IMR-90 (cell line): ENCODE data around the gene CAP2. TPM values are rescaled to one million over a fixed set of nuclear protein-coding genes. Genes with fewer than 3 reads are reported as not detected.
"Not testable (repeated sequence)": the region's sequence is repeated elsewhere in the genome, so short reads cannot be mapped to it uniquely, and the experiment has no call there.

Experiments
- ATAC-seq: fragments of 200-7000 bp; cut with Tn5 transposase; 2 replicates; pipeline ENCODE4 v1.9.1; 2020; ENCODE audit warnings: low read depth, mild to moderate bottlenecking, moderate library complexity
- BruUV-seq: library from RNA; stranded (reverse); fragments of 400-500 nt; replicated peaks from 2 replicates; lab custom pipeline; 2021; lab: Mats Ljungman, UMichigan
- CTCF ChIA-PET: fragments of 300-600 bp; formaldehyde crosslinking; extraction: SDS; loops from one replicate; lab custom pipeline; 2021; ENCODE audit warnings: antibody characterized with exemption; lab: Yijun Ruan, JAX
- POLR2A ChIA-PET: fragments of 300-600 bp; sonication (Branson Sonifier 250); formaldehyde crosslinking; loops from one replicate; lab custom pipeline; 2022; ENCODE audit warnings: antibody characterized with exemption; ENCODE audit not compliant: unreplicated experiment; lab: Charles Lee
- DNase-seq: peaks from one replicate; pipeline ENCODE4 v3.0.0; 2013
- H2AFZ ChIP-seq: replicated peaks from 2 replicates; pipeline ENCODE3; 2013; ENCODE audit warnings: low read length, mild to moderate bottlenecking; ENCODE audit not compliant: poor library complexity
- H2AK5ac ChIP-seq: 2 replicates; pipeline ENCODE4 v1.6.1; 2013; ENCODE audit warnings: low read depth, low read length, inconsistent platforms
- H2AK9ac ChIP-seq: replicated peaks from 2 replicates; pipeline ENCODE3; 2013; ENCODE audit warnings: mild to moderate bottlenecking, low read depth, low read length, moderate library complexity; ENCODE audit not compliant: poor library complexity
- H2BK120ac ChIP-seq: 2 replicates; pipeline ENCODE4 v1.6.1; 2013; ENCODE audit warnings: low read depth, low read length, inconsistent platforms
- H2BK15ac ChIP-seq: 3 replicates; pipeline ENCODE4 v1.6.1; 2013; ENCODE audit warnings: low read depth, low read length, inconsistent platforms
- H2BK20ac ChIP-seq: 2 replicates; pipeline ENCODE4 v1.6.1; 2013; ENCODE audit warnings: low read depth, mild to moderate bottlenecking, inconsistent platforms, low read length, moderate library complexity
- H2BK5ac ChIP-seq: 2 replicates; pipeline ENCODE4 v1.6.1; 2013; ENCODE audit warnings: mild to moderate bottlenecking, low read depth, low read length, inconsistent platforms; ENCODE audit not compliant: poor library complexity, severe bottlenecking
- H3K14ac ChIP-seq: replicated peaks from 2 replicates; pipeline ENCODE4 v1.6.1; 2013; ENCODE audit warnings: low read depth, low read length, inconsistent platforms
- H3K18ac ChIP-seq: 2 replicates; pipeline ENCODE4 v1.6.1; 2013; ENCODE audit warnings: low read depth, low read length, control low read depth
- H3K23ac ChIP-seq: 2 replicates; pipeline ENCODE4 v1.6.1; 2013; ENCODE audit warnings: low read depth, low read length, inconsistent platforms
- H3K27ac ChIP-seq: 2 replicates; pipeline ENCODE4 v1.5.1; 2013; ENCODE audit warnings: mild to moderate bottlenecking, control low read depth, low read length; ENCODE audit not compliant: insufficient read depth
- H3K27me3 ChIP-seq: 2 replicates; pipeline ENCODE4 v1.6.1; 2013; ENCODE audit warnings: low read length; ENCODE audit not compliant: control insufficient read depth, insufficient read depth
- H3K36me3 ChIP-seq: 2 replicates; pipeline ENCODE4 v1.6.1; 2013; ENCODE audit warnings: low read length, mixed read lengths; ENCODE audit not compliant: control insufficient read depth, insufficient read depth
- H3K4ac ChIP-seq: 2 replicates; pipeline ENCODE4 v1.6.1; 2013; ENCODE audit warnings: low read depth, low read length, inconsistent platforms
- H3K4me1 ChIP-seq: 2 replicates; pipeline ENCODE4 v1.6.1; 2013; ENCODE audit warnings: low read length, mixed read lengths; ENCODE audit not compliant: control insufficient read depth, insufficient read depth
- H3K4me2 ChIP-seq: 2 replicates; pipeline ENCODE4 v1.6.1; 2013; ENCODE audit warnings: low read depth, mild to moderate bottlenecking, control low read depth, low read length, moderate library complexity
- H3K4me3 ChIP-seq: 2 replicates; pipeline ENCODE4 v1.5.1; 2013; ENCODE audit warnings: low read depth, mild to moderate bottlenecking, control low read depth, low read length, moderate library complexity; ENCODE audit not compliant: insufficient read depth
- H3K56ac ChIP-seq: 2 replicates; pipeline ENCODE4 v1.6.1; 2013; ENCODE audit warnings: low read length, inconsistent platforms; ENCODE audit not compliant: insufficient read depth; ENCODE audit errors: extremely low read depth
- H3K79me1 ChIP-seq, 2 experiments: 2 replicates each; pipeline ENCODE4 v1.6.1; 2013; ENCODE audit warnings: low read length in 2 of 2, inconsistent platforms in 1 of 2, low read depth in 1 of 2
- H3K9ac ChIP-seq: 2 replicates; pipeline ENCODE4 v1.6.1; 2013; ENCODE audit warnings: low read depth, low read length, control low read depth
- H3K9me1 ChIP-seq: 2 replicates; pipeline ENCODE4 v1.6.1; 2013; ENCODE audit warnings: low read length, inconsistent platforms; ENCODE audit not compliant: insufficient read depth
- H3K9me3 ChIP-seq: 2 replicates; pipeline ENCODE4 v1.6.1; 2013; ENCODE audit warnings: low read length; ENCODE audit not compliant: control insufficient read depth, insufficient read depth
- H4K20me1 ChIP-seq: 2 replicates; pipeline ENCODE4 v1.6.1; 2013; ENCODE audit warnings: low read length, inconsistent platforms; ENCODE audit not compliant: insufficient read depth
- H4K5ac ChIP-seq: 2 replicates; pipeline ENCODE4 v1.6.1; 2013; ENCODE audit warnings: mild to moderate bottlenecking, low read depth, low read length, control low read depth
- H4K8ac ChIP-seq, 2 experiments: 2 replicates each; pipeline ENCODE4 v1.6.1; 2013; ENCODE audit warnings: low read depth in 2 of 2, low read length in 2 of 2, control low read depth in 1 of 2, inconsistent platforms in 1 of 2
- H4K91ac ChIP-seq: 2 replicates; pipeline ENCODE4 v1.6.1; 2013; ENCODE audit warnings: low read depth, low read length, inconsistent platforms; ENCODE audit not compliant: insufficient read depth
- WGBS, 2 experiments: methylation state at CpG; one replicate each; pipeline versions ENCODE4 v1.1.5 to v1.1.7; 2013; ENCODE audit warnings: missing lambda C conversion rate in 2 of 2; ENCODE audit not compliant: insufficient read length in 1 of 2; ENCODE audit errors: extremely low coverage in 2 of 2; 5-methylcytosine and 5-hydroxymethylcytosine counted together
- dilution Hi-C: fragments of 300-500 bp; cut with HindIII; formaldehyde crosslinking; loops from one replicate; pipeline ENCODE4 v1.14.3; 2018; ENCODE audit warnings: low sequenced_read_pairs; ENCODE audit not compliant: unreplicated experiment
- in situ Hi-C: fragments of 300-500 bp; cut with MboI; formaldehyde crosslinking; loops from 3 replicates; pipeline ENCODE4 v1.14.3; 2019; ENCODE audit warnings: low sequenced_read_pairs, inconsistent platforms, mixed read lengths
- intact Hi-C: fragments of 100-400 bp; cut with micrococcal nuclease; formaldehyde crosslinking; loops from 2 replicates; pipeline ENCODE4 v1.10.0; 2022
- polyA plus RNA-seq, 3 experiments: library from polyadenylated mRNA; depleted of rRNA; stranded (reverse); fragments of >200 nt; gene quantifications; 2 replicates each; pipeline ENCODE4 v1.2.3, GENCODE V29; 2012; ENCODE audit warnings: low replicate concordance in 1 of 3
- total RNA-seq: library from RNA; depleted of rRNA; stranded (reverse); fragments of >200 nt; gene quantifications from 2 replicates; pipeline ENCODE4 v1.2.3, GENCODE V29; 2012

The CAP2 gene
- total and polyA plus RNA-seq, 2 of the 4 experiments (the other 2 are of a cell fraction): 14.5 to 27.5 TPM

DNA sequence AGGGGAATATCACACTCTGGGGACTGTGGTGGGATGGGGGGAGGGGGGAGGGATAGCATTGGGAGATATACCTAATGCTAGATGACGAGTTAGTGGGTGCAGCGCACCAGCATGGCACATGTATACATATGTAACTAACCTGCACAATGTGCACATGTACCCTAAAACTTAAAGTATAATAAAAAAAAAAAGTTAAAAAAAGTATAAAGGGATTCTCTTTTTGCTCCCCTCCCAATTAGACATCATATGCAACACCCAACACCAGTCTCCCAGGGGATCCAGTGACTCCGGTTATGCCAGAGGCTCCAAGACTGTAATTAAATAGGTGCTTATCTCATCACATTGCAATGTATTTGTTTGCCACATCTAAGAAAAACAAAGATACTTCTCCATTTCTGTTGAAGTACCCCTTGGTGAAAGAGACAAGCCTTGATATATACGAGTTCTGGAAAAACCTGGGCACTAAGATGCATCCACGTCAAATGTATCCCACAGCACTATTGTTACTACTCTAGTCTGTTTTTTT lies 35.3 kb downstream of the CAP2 start:
- H2BK15ac ChIP-seq, H2BK5ac ChIP-seq, H3K23ac ChIP-seq, H4K8ac ChIP-seq, BruUV-seq, H2AFZ ChIP-seq, dilution Hi-C loops, H2AK9ac ChIP-seq, H3K4ac ChIP-seq, H2AK5ac ChIP-seq, in situ Hi-C loops, POLR2A ChIA-PET, H3K27ac ChIP-seq, H3K4me2 ChIP-seq, H3K9ac ChIP-seq, intact Hi-C loops, H3K14ac ChIP-seq, H3K18ac ChIP-seq, ATAC-seq, H3K9me1 ChIP-seq, H3K9me3 ChIP-seq, H4K5ac ChIP-seq, H2BK120ac ChIP-seq, H4K91ac ChIP-seq, DNase-seq, H3K4me1 ChIP-seq, H3K27me3 ChIP-seq, H3K4me3 ChIP-seq, H2BK20ac ChIP-seq, H3K56ac ChIP-seq: not testable (repeated sequence)
- Histone ChIP-seq H3K36me3 (peaks cover 17% of the 10 kb centered on the region), H3K79me1 (peaks cover 4 to 28% of the 10 kb centered on the region in 2 experiments; a peak in 3 of 4 replicates), H4K20me1 (peaks cover 12% of the 10 kb centered on the region; the same call in 1 of the 2 replicates)
- no CpG with 5 or more reads among the region's 5 CpGs for WGBS, 2 experiments
- CTCF ChIA-PET: interaction anchor here (0.6 kb wide), 1 partner anchor 96 kb away, joined by 4 read pairs; no protein-coding TSS in a partner anchor
